Lung (tissue), 12 donors: Measurements from ENCODE around the gene FNDC10. TPM values are rescaled to one million over a fixed set of nuclear protein-coding genes. Genes with fewer than 3 reads are reported as not detected.

Experiments
- ATAC-seq: fragments of 200-7000 bp; cut with Tn5 transposase; one replicate; pipeline ENCODE4 v1.9.1; 2020; ENCODE audit warnings: moderate number of reproducible peaks; ENCODE audit not compliant: insufficient read depth, low FRiP score
- DNase-seq, 3 donors: peaks; one replicate each; pipeline ENCODE4 v3.0.0-alpha.2; 2013 to 2017
- H3K27ac ChIP-seq, 2 donors: one replicate each; pipeline ENCODE4 v1.5.1; 2013; ENCODE audit warnings: mild to moderate bottlenecking in 2 of 2, moderate library complexity in 2 of 2, control low read depth in 1 of 2, inconsistent platforms in 1 of 2, low read depth in 1 of 2, low read length in 1 of 2
- H3K27me3 ChIP-seq, 3 donors: one replicate each; pipeline ENCODE4 v1.5.1; 2013; ENCODE audit warnings: low read length in 2 of 3; ENCODE audit not compliant: control insufficient read depth in 3 of 3, insufficient read depth in 3 of 3
- H3K36me3 ChIP-seq, 4 donors: one replicate each; pipeline ENCODE4 v1.5.1; 2013; ENCODE audit warnings: low read length in 4 of 4, mild to moderate bottlenecking in 1 of 4, moderate library complexity in 1 of 4; ENCODE audit not compliant: control insufficient read depth in 4 of 4, insufficient read depth in 4 of 4
- H3K4me1 ChIP-seq, 5 donors: one replicate each; pipeline ENCODE4 v1.5.1; 2013; ENCODE audit warnings: low read length in 5 of 5, mild to moderate bottlenecking in 2 of 5, moderate library complexity in 1 of 5; ENCODE audit not compliant: control insufficient read depth in 5 of 5, insufficient read depth in 5 of 5
- H3K4me3 ChIP-seq: one replicate; pipeline ENCODE4 v1.5.1; 2013; ENCODE audit warnings: mild to moderate bottlenecking, control low read depth, moderate library complexity
- H3K9ac ChIP-seq, 2 donors: one replicate each; pipeline ENCODE4 v1.5.1; 2013; ENCODE audit warnings: low read length in 2 of 2, control low read depth in 1 of 2; ENCODE audit not compliant: insufficient read depth in 1 of 2
- H3K9me3 ChIP-seq, 4 donors: one replicate each; pipeline ENCODE4 v1.5.1; 2013; ENCODE audit warnings: low read length in 3 of 4, mild to moderate bottlenecking in 1 of 4, moderate library complexity in 1 of 4; ENCODE audit not compliant: control insufficient read depth in 4 of 4, insufficient read depth in 3 of 4
- WGBS, 2 donors: extraction: QIAGEN DNeasy Blood & Tissue Kit; methylation state at CpG; one replicate each; pipeline ENCODE4 v1.1.7; 2013; 5-methylcytosine and 5-hydroxymethylcytosine counted together
- polyA plus RNA-seq, 2 donors: library from polyadenylated mRNA; stranded (reverse); fragments of 200-250 nt; gene quantifications; one replicate each; pipeline ENCODE4 v1.2.1, GENCODE V29; 2013
- total RNA-seq, 2 donors: library from RNA; depleted of rRNA in 1 of 2; stranded (reverse); fragments of >200 nt in 1 of 2; gene quantifications; one replicate each; pipeline ENCODE4 v1.2.1, GENCODE V29; 2014 to 2021
- TF ChIP-seq, protein P1 (sequence below): IDR thresholded peaks from 2 replicates; pipeline ENCODE4 v1.5.1; 2012; ENCODE audit warnings: mild to moderate bottlenecking; ENCODE audit errors: control extremely low read depth, extremely low read depth
- donor health status: control.
- donor health status: control.
- donor health status: Bipolar disorder and iron deficiency.
- donor health status: healthy.
- donor health status: DM: yes; HTN: yes; CAD: no.

FNDC10 gene
- total and polyA plus RNA-seq, 4 donors, result 0.40 to 12.8 (median 6.6) TPM

DNA sequence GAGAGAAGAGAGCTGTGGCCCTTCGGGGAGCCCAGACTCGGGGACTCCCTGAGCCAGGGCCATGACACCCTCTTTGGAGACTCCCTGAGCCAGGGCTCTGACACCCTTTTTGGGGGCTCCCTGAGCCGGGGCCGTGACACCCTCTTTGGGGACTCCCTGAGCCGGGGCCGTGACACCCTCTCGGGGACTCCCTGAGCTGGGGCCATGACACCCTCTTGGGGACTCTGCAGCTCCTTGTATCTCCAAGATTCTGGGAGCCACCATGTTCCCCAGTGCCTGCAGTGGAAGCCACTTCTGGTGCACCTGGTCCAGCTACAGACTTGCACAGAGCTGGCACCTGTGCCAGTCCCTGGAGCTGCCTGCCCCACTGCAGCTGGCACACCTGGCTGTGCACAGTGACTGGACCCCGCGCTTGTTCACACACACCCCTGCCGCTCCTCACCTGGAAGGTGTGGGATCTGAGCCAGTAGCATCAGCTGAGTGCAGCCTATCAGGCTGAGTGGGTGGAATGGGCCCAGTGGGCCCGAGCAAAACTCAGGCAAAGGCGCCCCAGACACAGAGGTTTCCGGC, 21.5 kb downstream of the FNDC10 start:
- no peaks in the 10 kb centered on the region for H3K9me3 ChIP-seq
- TF ChIP-seq, protein P1, sequence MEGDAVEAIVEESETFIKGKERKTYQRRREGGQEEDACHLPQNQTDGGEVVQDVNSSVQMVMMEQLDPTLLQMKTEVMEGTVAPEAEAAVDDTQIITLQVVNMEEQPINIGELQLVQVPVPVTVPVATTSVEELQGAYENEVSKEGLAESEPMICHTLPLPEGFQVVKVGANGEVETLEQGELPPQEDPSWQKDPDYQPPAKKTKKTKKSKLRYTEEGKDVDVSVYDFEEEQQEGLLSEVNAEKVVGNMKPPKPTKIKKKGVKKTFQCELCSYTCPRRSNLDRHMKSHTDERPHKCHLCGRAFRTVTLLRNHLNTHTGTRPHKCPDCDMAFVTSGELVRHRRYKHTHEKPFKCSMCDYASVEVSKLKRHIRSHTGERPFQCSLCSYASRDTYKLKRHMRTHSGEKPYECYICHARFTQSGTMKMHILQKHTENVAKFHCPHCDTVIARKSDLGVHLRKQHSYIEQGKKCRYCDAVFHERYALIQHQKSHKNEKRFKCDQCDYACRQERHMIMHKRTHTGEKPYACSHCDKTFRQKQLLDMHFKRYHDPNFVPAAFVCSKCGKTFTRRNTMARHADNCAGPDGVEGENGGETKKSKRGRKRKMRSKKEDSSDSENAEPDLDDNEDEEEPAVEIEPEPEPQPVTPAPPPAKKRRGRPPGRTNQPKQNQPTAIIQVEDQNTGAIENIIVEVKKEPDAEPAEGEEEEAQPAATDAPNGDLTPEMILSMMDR, result no peak
- peaks cover 0 to 10% (median 3%) of the 10 kb centered on the region in 3 donors for H3K27me3 ChIP-seq
- H3K27ac ChIP-seq, result no peak overlapping the region
- peaks cover 0 to 9% (median 0%) of the 10 kb centered on the region in 4 donors for H3K36me3 ChIP-seq
- no peak for DNase-seq
- peaks cover 0 to 9% (median 2%) of the 10 kb centered on the region in 5 donors for H3K4me1 ChIP-seq
- ATAC-seq, result no peak
- no peak overlapping the region for H3K9ac ChIP-seq
- H3K4me3 ChIP-seq, result no peak overlapping the region
- WGBS, 2 donors, result 86 to 89% methylated on average over 13 of the region's 13 CpGs

GRCh38 chr1:1577367-1578011, 22.4 kb downstream of the FNDC10 start:
- Histone ChIP-seq H3K4me1 (peaks cover 0 to 13% (median 4%) of the 10 kb centered on the region in 5 donors), H3K36me3 (peaks cover 0 to 9% (median 2%) of the 10 kb centered on the region in 4 donors), H3K27me3 (peaks cover 0 to 10% (median 3%) of the 10 kb centered on the region in 3 donors), H3K4me3 (no peak overlapping the region), H3K9me3 (no peaks in the 10 kb centered on the region), H3K27ac (no peak overlapping the region), H3K9ac (no peak overlapping the region)
- no peak for DNase-seq
- ATAC-seq, result no peak
- TF ChIP-seq, protein P1, result no peak
- WGBS, 2 donors, result 57 to 67% methylated on average over 10 of the region's 10 CpGs

- H3K9me3 ChIP-seq, result no peaks in the 10 kb centered on the region
- peak within 1 kb of the TSS; percentile 95 to 100 for H3K9ac ChIP-seq
- ATAC-seq (peak; percentile 93), DNase-seq (peak; percentile 93 to 96 (median 93))
- 0% methylated on average over 67 to 87 of the region's 87 CpGs for WGBS, 2 donors
- H3K27ac ChIP-seq, result peak within 1 kb of the TSS; percentile 99 to 100
- H3K27me3 ChIP-seq, result peaks cover 0 to 8% (median 0%) of the 10 kb centered on the region in 3 donors
- peak within 1 kb of the TSS; percentile 100 for H3K4me3 ChIP-seq
- peaks cover 0 to 13% (median 5%) of the 10 kb centered on the region in 5 donors for H3K4me1 ChIP-seq
- H3K36me3 ChIP-seq, result peaks cover 0 to 9% (median 5%) of the 10 kb centered on the region in 4 donors
- TF ChIP-seq, protein P1, result no peak
Observed at GRCh38 chr1:1574721-1575537, 25.0 kb downstream of the FNDC10 start, which contains the start of gene SSU72. Gene SSU72 (minus strand): TSS chr1:1574863. CDS start chr1:1574557, 306 bp downstream.
